ENCODE data around the gene LINC00237. TPM values are rescaled to one million over a fixed set of nuclear protein-coding genes. Genes with fewer than 3 reads are reported as not detected.

LINC00237 gene
- total RNA-seq, 2 donors from 2014 or later: not detected

GRCh38 chr20:21111416-21111815 is 5.3 kb upstream of the LINC00237 start:
- Histone ChIP-seq H3K9me3 (no peaks in the 10 kb centered on the region), H3K4me3 (no peak overlapping the region), H3K27ac (no peak overlapping the region), H3K36me3 (replicated peaks in 1 of 2; ENCODE audit: insufficient read depth in 1 of 2, low read depth in 2 of 2) (no peaks in the 10 kb centered on the region), H3K27me3 (peaks cover 0 to 4% of the 10 kb centered on the region in 2 donors), H3K4me1 (no peaks in the 10 kb centered on the region)
- 78 to 83% methylated on average over 2 of the region's 2 CpGs for WGBS, 2 donors
- DNase-seq (no peak), ATAC-seq (no peak)
- intact Hi-C loops (cut with DNase I): no loop called here
- TF ChIP-seq CTCF (IDR thresholded peaks at IDR 0.05) (no peak), POLR2A (IDR thresholded peaks at IDR 0.05) (no peak)

- DNase-seq (no peak), ATAC-seq (no peak)
- Histone ChIP-seq H3K4me3 (no peak overlapping the region), H3K27ac (no peak overlapping the region), H3K9me3 (no peaks in the 10 kb centered on the region), H3K4me1 (peaks cover 6% of the 10 kb centered on the region), H3K27me3 (peaks cover 0 to 9% of the 10 kb centered on the region in 2 donors), H3K36me3 (replicated peaks in 1 of 2; ENCODE audit: insufficient read depth in 1 of 2, low read depth in 2 of 2) (no peaks in the 10 kb centered on the region)
- intact Hi-C loops (cut with DNase I): no loop called here
- WGBS, 2 donors: 75 to 83% methylated on average over 1 of the region's 1 CpG
- TF ChIP-seq POLR2A (IDR thresholded peaks at IDR 0.05) (no peak), CTCF (IDR thresholded peaks at IDR 0.05) (no peak)
Measured at GRCh38 chr20:21110811-21111210, 4.7 kb upstream of the LINC00237 start.

GRCh38 chr20:21109144-21109543 is 3.0 kb upstream of the LINC00237 start:
- H3K36me3 ChIP-seq (replicated peaks in 1 of 2; ENCODE audit: insufficient read depth in 1 of 2, low read depth in 2 of 2): no peaks in the 10 kb centered on the region
- H3K4me1 ChIP-seq: peaks cover 14% of the 10 kb centered on the region
- intact Hi-C loops (cut with DNase I): no loop called here
- TF ChIP-seq POLR2A (IDR thresholded peaks at IDR 0.05) (no peak), CTCF (IDR thresholded peaks at IDR 0.05) (no peak)
- 88 to 90% methylated on average over 2 of the region's 2 CpGs for WGBS, 2 donors
- no peak overlapping the region for H3K4me3 ChIP-seq
- no peaks in the 10 kb centered on the region for H3K9me3 ChIP-seq
- H3K27me3 ChIP-seq: peaks cover 0 to 25% of the 10 kb centered on the region in 2 donors
- no peak overlapping the region for H3K27ac ChIP-seq
- ATAC-seq (no peak), DNase-seq (no peak)

- ATAC-seq (no peak), DNase-seq (no peak)
- no peaks in the 10 kb centered on the region for H3K9me3 ChIP-seq
- no peaks in the 10 kb centered on the region for H3K36me3 ChIP-seq (replicated peaks in 1 of 2; ENCODE audit: insufficient read depth in 1 of 2, low read depth in 2 of 2)
- intact Hi-C loops (cut with DNase I): no loop called here
- no peak overlapping the region for H3K27ac ChIP-seq
- H3K4me3 ChIP-seq: no peak overlapping the region
- H3K27me3 ChIP-seq: peaks cover 0 to 52% of the 10 kb centered on the region in 2 donors
- peaks cover 36% of the 10 kb centered on the region for H3K4me1 ChIP-seq
- 4 to 10% methylated on average over 28 to 50 of the region's 50 CpGs for WGBS, 2 donors
- no peak for TF ChIP-seq POLR2A (IDR thresholded peaks at IDR 0.05)
- no peak for TF ChIP-seq CTCF (IDR thresholded peaks at IDR 0.05)
Measured at GRCh38 chr20:21105429-21106170, 558 bp downstream of the LINC00237 start.

GRCh38 chr20:21104921-21105320 is 1.2 kb downstream of the LINC00237 start:
- Histone ChIP-seq H3K36me3 (replicated peaks in 1 of 2; ENCODE audit: insufficient read depth in 1 of 2, low read depth in 2 of 2) (no peaks in the 10 kb centered on the region), H3K4me3 (no peak overlapping the region), H3K9me3 (no peaks in the 10 kb centered on the region), H3K27me3 (peaks cover 0 to 57% of the 10 kb centered on the region in 2 donors), H3K4me1 (peaks cover 43% of the 10 kb centered on the region), H3K27ac (no peak overlapping the region)
- WGBS, 2 donors: 24 to 25% methylated on average over 8 to 16 of the region's 16 CpGs
- DNase-seq: no peak
- ATAC-seq: no peak
- TF ChIP-seq CTCF (IDR thresholded peaks at IDR 0.05) (no peak), POLR2A (IDR thresholded peaks at IDR 0.05) (no peak)
- intact Hi-C loops (cut with DNase I): no loop called here
